ENCODE data around the gene TGM6. TPM values are rescaled to one million over a fixed set of nuclear protein-coding genes. Genes with fewer than 3 reads are reported as not detected.

TGM6 gene
- not detected in 2 replicates for total RNA-seq (2012; rRNA removed)

- Histone ChIP-seq H3K4me3 (ENCODE audit: low read length) (no peak within 1 kb of the TSS), H3K36me3 (ENCODE audit: insufficient read depth, low read length) (no peaks in the 10 kb centered on the region), H3K9ac (ENCODE audit: low read depth, low read length) (no peak within 1 kb of the TSS), H3K9me3 (replicated peaks; ENCODE audit: low read length) (no peaks in the 10 kb centered on the region), H3K27me3 (ENCODE audit: control insufficient read depth, insufficient read depth, low read length) (no peaks in the 10 kb centered on the region), H3K4me1 (ENCODE audit: control insufficient read depth, insufficient read depth, low read length) (no peaks in the 10 kb centered on the region), H3K4me2 (ENCODE audit: low read length) (no peak within 1 kb of the TSS)
Measured at GRCh38 chr20:2380601-2381000, at the start of gene TGM6. TSS of gene TGM6 (plus strand) at chr20:2380901. CDS start at chr20:2380969, 68 bp downstream.

- H3K27me3 ChIP-seq (ENCODE audit: control insufficient read depth, insufficient read depth, low read length) = peaks cover 23% of the 10 kb centered on the region
- no peaks in the 10 kb centered on the region for H3K4me1 ChIP-seq (ENCODE audit: control insufficient read depth, insufficient read depth, low read length)
- H3K4me3 ChIP-seq (ENCODE audit: low read length) = no peak overlapping the region
- H3K9ac ChIP-seq (ENCODE audit: low read depth, low read length) = no peak overlapping the region
- no peaks in the 10 kb centered on the region for H3K36me3 ChIP-seq (ENCODE audit: insufficient read depth, low read length)
- H3K4me2 ChIP-seq (ENCODE audit: low read length) = no peak overlapping the region
- no peaks in the 10 kb centered on the region for H3K9me3 ChIP-seq (replicated peaks; ENCODE audit: low read length)
Measured at GRCh38 chr20:2331106-2331505, 49.6 kb upstream of the TGM6 start.

GRCh38 chr20:2331901-2332565 lies 48.7 kb upstream of the TGM6 start:
- no peak overlapping the region for H3K4me3 ChIP-seq (ENCODE audit: low read length)
- no peaks in the 10 kb centered on the region for H3K4me1 ChIP-seq (ENCODE audit: control insufficient read depth, insufficient read depth, low read length)
- no peaks in the 10 kb centered on the region for H3K36me3 ChIP-seq (ENCODE audit: insufficient read depth, low read length)
- no peak overlapping the region for H3K4me2 ChIP-seq (ENCODE audit: low read length)
- no peaks in the 10 kb centered on the region for H3K9me3 ChIP-seq (replicated peaks; ENCODE audit: low read length)
- no peak overlapping the region for H3K9ac ChIP-seq (ENCODE audit: low read depth, low read length)
- H3K27me3 ChIP-seq (ENCODE audit: control insufficient read depth, insufficient read depth, low read length) = peaks cover 27% of the 10 kb centered on the region

- peaks cover 28% of the 10 kb centered on the region for H3K27me3 ChIP-seq (ENCODE audit: control insufficient read depth, insufficient read depth, low read length)
- no peak overlapping the region for H3K9ac ChIP-seq (ENCODE audit: low read depth, low read length)
- no peaks in the 10 kb centered on the region for H3K4me1 ChIP-seq (ENCODE audit: control insufficient read depth, insufficient read depth, low read length)
- no peak overlapping the region for H3K4me2 ChIP-seq (ENCODE audit: low read length)
- H3K4me3 ChIP-seq (ENCODE audit: low read length) = no peak overlapping the region
- no peaks in the 10 kb centered on the region for H3K36me3 ChIP-seq (ENCODE audit: insufficient read depth, low read length)
- H3K9me3 ChIP-seq (replicated peaks; ENCODE audit: low read length) = no peaks in the 10 kb centered on the region
Measured at GRCh38 chr20:2332711-2333110, 48.0 kb upstream of the TGM6 start.

- H3K27me3 ChIP-seq (ENCODE audit: control insufficient read depth, insufficient read depth, low read length) = peaks cover 37% of the 10 kb centered on the region
Measured at GRCh38 chr20:2333821-2334220, 46.9 kb upstream of the TGM6 start.

GRCh38 chr20:2335096-2335870 lies 45.4 kb upstream of the TGM6 start:
- Histone ChIP-seq H3K9me3 (replicated peaks; ENCODE audit: low read length) (no peaks in the 10 kb centered on the region), H3K4me2 (ENCODE audit: low read length) (no peak overlapping the region), H3K4me1 (ENCODE audit: control insufficient read depth, insufficient read depth, low read length) (no peaks in the 10 kb centered on the region), H3K9ac (ENCODE audit: low read depth, low read length) (no peak overlapping the region), H3K4me3 (ENCODE audit: low read length) (no peak overlapping the region), H3K36me3 (ENCODE audit: insufficient read depth, low read length) (no peaks in the 10 kb centered on the region), H3K27me3 (ENCODE audit: control insufficient read depth, insufficient read depth, low read length) (peaks cover 33% of the 10 kb centered on the region)

More at GRCh38 chr20:2333821-2334220, 46.9 kb upstream of the TGM6 start:
- Histone ChIP-seq H3K9me3 (replicated peaks; ENCODE audit: low read length) (no peaks in the 10 kb centered on the region), H3K4me3 (ENCODE audit: low read length) (no peak overlapping the region), H3K4me1 (ENCODE audit: control insufficient read depth, insufficient read depth, low read length) (no peaks in the 10 kb centered on the region), H3K36me3 (ENCODE audit: insufficient read depth, low read length) (no peaks in the 10 kb centered on the region), H3K4me2 (ENCODE audit: low read length) (no peak overlapping the region), H3K9ac (ENCODE audit: low read depth, low read length) (no peak overlapping the region)

GRCh38 chr20:2336471-2336870 lies 44.2 kb upstream of the TGM6 start:
- no peak overlapping the region for H3K9ac ChIP-seq (ENCODE audit: low read depth, low read length)

GRCh38 chr20:2337142-2337541 lies 43.6 kb upstream of the TGM6 start:
- no peak overlapping the region for H3K9ac ChIP-seq (ENCODE audit: low read depth, low read length)
- no peaks in the 10 kb centered on the region for H3K9me3 ChIP-seq (replicated peaks; ENCODE audit: low read length)
- no peak overlapping the region for H3K4me2 ChIP-seq (ENCODE audit: low read length)
- H3K36me3 ChIP-seq (ENCODE audit: insufficient read depth, low read length) = no peaks in the 10 kb centered on the region
- H3K4me1 ChIP-seq (ENCODE audit: control insufficient read depth, insufficient read depth, low read length) = no peaks in the 10 kb centered on the region
- H3K4me3 ChIP-seq (ENCODE audit: low read length) = no peak overlapping the region
- H3K27me3 ChIP-seq (ENCODE audit: control insufficient read depth, insufficient read depth, low read length) = peaks cover 35% of the 10 kb centered on the region

More at GRCh38 chr20:2336471-2336870, 44.2 kb upstream of the TGM6 start:
- H3K4me2 ChIP-seq (ENCODE audit: low read length) = no peak overlapping the region
- H3K36me3 ChIP-seq (ENCODE audit: insufficient read depth, low read length) = no peaks in the 10 kb centered on the region
- H3K9me3 ChIP-seq (replicated peaks; ENCODE audit: low read length) = no peaks in the 10 kb centered on the region
- no peaks in the 10 kb centered on the region for H3K4me1 ChIP-seq (ENCODE audit: control insufficient read depth, insufficient read depth, low read length)
- H3K27me3 ChIP-seq (ENCODE audit: control insufficient read depth, insufficient read depth, low read length) = peaks cover 32% of the 10 kb centered on the region
- H3K4me3 ChIP-seq (ENCODE audit: low read length) = no peak overlapping the region

- Histone ChIP-seq H3K4me1 (ENCODE audit: control insufficient read depth, insufficient read depth, low read length) (no peaks in the 10 kb centered on the region), H3K9ac (ENCODE audit: low read depth, low read length) (no peak overlapping the region), H3K36me3 (ENCODE audit: insufficient read depth, low read length) (no peaks in the 10 kb centered on the region), H3K4me3 (ENCODE audit: low read length) (no peak overlapping the region), H3K9me3 (replicated peaks; ENCODE audit: low read length) (no peaks in the 10 kb centered on the region), H3K4me2 (ENCODE audit: low read length) (no peak overlapping the region), H3K27me3 (ENCODE audit: control insufficient read depth, insufficient read depth, low read length) (peaks cover 35% of the 10 kb centered on the region)
Measured at GRCh38 chr20:2338411-2339066, 42.2 kb upstream of the TGM6 start.

- Histone ChIP-seq H3K4me2 (ENCODE audit: low read length) (no peak overlapping the region), H3K27me3 (ENCODE audit: control insufficient read depth, insufficient read depth, low read length) (peaks cover 26% of the 10 kb centered on the region), H3K36me3 (ENCODE audit: insufficient read depth, low read length) (no peaks in the 10 kb centered on the region), H3K9me3 (replicated peaks; ENCODE audit: low read length) (no peaks in the 10 kb centered on the region), H3K4me3 (ENCODE audit: low read length) (no peak overlapping the region), H3K9ac (ENCODE audit: low read depth, low read length) (no peak overlapping the region), H3K4me1 (ENCODE audit: control insufficient read depth, insufficient read depth, low read length) (no peaks in the 10 kb centered on the region)
Measured at GRCh38 chr20:2340136-2340535, 40.6 kb upstream of the TGM6 start.

- Histone ChIP-seq H3K9me3 (replicated peaks; ENCODE audit: low read length) (no peaks in the 10 kb centered on the region), H3K4me2 (ENCODE audit: low read length) (no peak overlapping the region), H3K4me3 (ENCODE audit: low read length) (no peak overlapping the region), H3K9ac (ENCODE audit: low read depth, low read length) (no peak overlapping the region), H3K4me1 (ENCODE audit: control insufficient read depth, insufficient read depth, low read length) (no peaks in the 10 kb centered on the region), H3K36me3 (ENCODE audit: insufficient read depth, low read length) (no peaks in the 10 kb centered on the region), H3K27me3 (ENCODE audit: control insufficient read depth, insufficient read depth, low read length) (peaks cover 23% of the 10 kb centered on the region)
Measured at GRCh38 chr20:2340823-2341222, 39.9 kb upstream of the TGM6 start.
